Activated CD8-positive, alpha-beta memory T cell treated with anti-CD3 and anti-CD28 coated beads, Interleukin-2, amount 50 U/mL, for 24 hours (primary cell): ENCODE data around the gene TSPAN17.
"Not testable (repeated sequence)": the region's sequence is repeated elsewhere in the genome, so short reads cannot be mapped to it uniquely, and the experiment has no call there.

Source experiments
- DNase-seq: peaks from one replicate; pipeline ENCODE4 v3.0.0-alpha.2; 2020; ENCODE audit errors: extremely low read depth

Gene TSPAN17, protein sequence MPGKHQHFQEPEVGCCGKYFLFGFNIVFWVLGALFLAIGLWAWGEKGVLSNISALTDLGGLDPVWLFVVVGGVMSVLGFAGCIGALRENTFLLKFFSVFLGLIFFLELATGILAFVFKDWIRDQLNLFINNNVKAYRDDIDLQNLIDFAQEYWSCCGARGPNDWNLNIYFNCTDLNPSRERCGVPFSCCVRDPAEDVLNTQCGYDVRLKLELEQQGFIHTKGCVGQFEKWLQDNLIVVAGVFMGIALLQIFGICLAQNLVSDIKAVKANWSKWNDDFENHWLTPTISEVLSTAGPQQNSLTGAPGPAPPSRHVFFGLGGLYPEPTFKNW

DNA sequence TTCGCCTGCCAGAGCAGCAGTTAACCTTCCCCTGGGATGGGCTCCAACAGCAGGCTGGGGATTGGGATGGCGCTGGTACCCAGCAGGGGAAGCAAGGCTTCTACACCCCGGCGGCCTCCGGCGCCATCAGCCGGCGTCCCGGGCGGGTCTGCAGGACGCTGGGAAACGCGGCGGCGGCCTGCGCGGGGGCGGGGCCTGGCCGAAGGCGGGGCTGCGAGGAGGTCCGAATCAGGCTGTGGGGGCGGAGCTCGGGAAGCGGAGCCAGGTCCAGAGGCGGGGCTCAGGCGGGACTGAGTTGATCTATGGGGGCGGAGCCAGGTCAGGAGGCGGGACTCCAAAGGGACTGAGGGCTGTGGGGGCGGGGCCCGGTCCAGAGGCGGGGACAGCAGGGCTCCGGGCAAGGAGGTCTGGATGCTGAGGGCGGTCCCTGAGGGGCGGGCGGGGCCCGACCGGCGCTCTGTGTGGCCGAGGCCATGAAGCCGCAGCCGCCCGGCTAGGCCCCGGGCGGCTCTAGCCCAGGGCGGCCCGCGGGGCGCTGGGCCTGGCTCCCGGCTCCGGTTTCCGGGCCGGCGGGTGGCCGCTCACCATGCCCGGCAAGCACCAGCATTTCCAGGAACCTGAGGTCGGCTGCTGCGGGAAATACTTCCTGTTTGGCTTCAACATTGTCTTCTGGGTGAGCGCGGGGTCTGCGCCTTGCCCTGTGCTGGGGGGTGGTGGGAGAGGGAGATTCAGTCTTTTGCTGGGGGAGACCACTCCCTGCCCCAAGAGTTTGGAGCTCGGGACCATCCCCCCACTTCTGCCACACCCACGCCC, at the start of gene TSPAN17:
TSS of gene TSPAN17 (plus strand) at position 455 of the 813 bp plus-strand sequence. CDS start at position 587, 132 bp downstream.
- peak; percentile 99 for DNase-seq

DNA sequence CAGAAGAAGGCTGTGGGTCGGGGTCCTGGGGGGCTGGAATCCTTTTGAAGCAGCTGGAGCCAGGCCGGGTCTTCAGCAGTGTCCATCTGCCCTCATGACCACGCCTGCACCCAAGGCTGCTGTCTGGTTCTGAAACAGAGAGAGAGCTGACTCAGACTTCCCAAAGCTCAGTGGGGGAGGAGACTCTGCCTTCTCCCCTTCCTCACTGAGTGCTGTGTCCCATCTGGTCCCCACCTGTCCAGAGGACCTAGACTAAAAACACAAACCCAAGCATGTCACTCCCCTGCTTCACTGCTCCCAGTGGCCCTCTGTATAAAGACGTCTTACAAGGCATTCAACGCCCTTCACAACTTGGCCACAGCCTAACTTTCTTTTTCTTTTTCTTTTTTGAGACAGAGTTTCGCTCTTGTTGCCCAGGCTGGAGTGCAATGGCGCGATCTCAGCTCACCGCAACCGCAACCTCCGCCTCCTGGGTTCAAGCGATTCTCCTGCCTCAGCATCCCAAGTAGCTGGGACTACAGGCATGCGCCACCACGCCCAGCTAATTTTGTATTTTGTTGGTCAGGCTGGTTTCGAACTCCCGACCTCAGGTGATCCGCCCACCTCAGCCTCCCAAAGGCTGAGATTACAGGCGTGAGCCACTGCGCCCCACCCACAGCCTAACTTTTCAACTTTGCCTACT, 47.4 kb upstream of the TSPAN17 start:
- DNase-seq = not testable (repeated sequence)

DNA sequence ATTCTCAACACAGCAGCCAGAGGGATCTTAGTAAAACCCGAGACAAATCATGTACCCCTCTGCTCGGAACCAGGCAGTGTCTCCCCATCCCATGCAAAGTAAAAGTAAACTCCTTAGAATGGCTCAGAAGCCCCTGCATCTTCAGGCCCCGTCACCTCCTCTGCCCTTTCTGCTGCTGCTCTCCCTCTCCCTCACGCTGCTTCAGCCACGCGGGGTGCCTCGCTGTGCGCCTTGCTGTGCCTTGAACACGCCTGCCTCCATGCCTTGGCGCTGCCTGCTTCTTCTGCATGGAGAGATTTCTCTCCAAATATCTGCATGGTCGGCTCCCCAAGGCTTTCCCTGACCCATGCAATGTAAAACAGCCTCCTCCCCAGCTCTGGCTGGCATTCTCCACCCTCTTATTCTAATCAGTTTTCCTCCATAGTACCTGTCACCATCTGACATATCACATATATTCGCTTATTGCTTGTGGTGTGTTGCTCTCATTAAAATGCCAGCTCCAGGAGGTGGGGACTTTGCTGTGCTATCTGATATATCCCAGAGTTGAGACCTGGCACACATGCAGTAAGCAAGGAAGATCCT, 45.3 kb upstream of the TSPAN17 start:
- no peak for DNase-seq

DNA sequence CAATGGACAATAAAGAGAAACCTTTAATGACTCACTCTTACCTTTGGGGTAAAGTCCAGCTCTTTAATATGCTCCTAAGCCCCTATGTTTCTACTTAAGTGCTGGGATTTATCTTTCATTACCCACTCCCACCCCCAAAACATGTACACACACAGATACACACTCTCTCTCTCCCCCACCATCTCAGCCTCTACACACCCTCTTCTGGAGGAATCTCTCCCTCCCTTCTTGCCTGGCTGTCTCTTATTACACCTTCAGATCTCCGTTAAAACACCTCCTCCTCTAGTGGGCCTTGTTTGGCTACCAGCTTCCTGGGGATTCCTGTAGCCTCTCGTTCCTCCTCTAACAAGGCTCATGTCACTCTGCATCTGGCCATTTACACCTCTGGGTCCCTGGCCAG, 44.2 kb upstream of the TSPAN17 start:
- DNase-seq = no peak

DNA sequence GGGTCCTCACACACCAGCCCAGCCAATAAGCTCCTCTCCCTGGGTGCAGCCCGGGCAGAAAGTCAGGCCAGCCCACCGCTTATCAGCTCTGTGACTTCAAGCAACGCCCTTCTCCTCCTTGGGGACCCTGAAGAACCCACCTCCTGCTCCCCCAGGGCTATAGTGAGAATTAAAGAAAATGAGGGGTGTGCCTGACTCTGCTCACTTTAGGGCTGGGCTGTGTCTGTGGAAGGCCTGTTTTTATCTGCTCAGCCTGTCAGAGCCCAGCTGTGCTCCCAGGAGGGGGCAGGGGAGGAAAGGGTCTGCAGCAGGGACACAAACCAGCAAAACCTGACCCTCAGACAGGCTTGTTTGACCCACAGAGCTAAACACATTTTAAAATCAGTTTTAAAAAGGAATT, 41.3 kb upstream of the TSPAN17 start:
- DNase-seq = no peak

DNA sequence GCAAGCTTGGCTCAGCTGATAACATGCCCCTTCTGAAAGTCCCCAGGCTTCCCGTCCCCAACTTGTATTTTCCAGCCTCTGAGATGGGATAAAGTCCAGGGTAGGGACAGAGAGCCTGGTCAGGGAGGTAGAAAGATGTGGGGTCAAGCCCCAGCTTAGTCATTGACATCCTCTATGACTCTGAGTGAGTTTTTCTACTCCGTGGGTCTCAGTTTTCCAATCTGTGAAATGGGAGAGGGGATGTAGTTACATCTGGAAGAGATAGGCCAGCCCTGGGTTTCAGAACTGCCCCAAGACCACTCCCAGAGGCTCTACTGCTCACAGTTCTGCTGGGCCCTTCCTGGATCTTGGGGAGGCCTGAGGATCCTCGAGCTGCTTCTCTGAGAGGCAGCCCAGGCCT, 40.4 kb upstream of the TSPAN17 start:
- DNase-seq = no peak

DNA sequence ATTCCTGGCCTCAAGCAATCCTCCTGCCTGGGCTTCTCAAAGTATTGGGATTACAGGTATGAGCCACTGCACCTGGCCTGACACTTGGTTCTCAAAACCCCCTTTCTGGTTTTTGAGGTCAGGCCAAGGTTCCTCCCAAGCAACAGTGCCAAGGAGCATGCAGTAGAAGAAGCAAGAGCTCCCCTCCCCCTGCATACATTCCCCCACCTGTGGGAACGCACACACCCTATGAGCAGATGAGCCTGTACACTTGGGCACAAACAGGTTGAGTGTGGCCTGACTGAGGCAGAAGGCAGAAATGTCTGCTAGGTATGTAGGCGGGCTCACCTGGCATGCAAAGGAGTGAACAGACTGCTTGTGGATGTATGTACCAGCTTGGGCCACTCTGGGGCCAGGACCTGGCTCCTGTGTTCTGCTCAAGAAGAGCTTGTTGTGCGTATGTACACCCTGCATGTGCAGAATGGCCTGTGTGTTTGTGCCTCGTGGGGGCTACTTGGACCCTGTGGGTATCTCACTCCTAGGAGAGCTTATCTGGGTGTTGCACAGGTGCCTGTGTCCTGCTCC, 39.1 kb upstream of the TSPAN17 start:
- no peak for DNase-seq

DNA sequence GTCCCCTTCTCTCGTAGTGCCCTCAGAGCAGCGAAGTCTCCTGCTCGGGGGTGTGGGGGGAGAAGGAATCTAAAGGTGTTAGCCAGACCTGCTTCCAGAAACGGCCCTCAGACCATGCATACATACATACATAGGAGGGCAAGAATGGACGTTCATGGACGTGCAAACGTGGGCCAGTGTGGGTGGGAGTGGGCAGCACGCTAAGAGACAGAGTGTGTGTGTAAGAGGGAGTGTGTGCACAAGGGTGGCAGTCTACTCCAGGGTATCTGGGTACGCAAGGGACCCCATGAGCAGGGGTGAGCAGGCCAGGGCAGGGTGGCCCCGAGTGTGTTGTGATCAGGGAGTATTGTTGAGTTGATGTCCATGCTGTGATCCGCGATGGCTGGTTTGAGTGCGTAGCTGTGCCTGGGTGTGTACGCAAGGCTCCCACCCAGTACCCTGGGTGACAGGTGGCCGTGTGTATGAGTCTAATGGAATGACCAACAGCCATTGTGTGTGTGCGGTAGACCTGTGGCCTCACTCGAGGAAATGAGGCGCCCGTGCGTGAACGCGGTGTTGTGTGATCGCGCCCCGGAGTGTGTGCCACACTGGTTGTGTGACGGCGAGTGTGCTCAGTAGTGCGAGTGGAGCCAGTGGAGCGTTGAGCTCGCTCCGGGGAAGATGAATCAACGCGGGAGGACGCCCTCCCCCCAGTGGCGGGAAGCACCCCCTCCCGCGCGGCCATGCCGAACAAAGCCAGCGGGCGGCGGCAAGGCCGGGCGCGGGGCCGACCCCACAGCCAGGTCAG, 38.2 kb upstream of the TSPAN17 start:
- DNase-seq = no peak

DNA sequence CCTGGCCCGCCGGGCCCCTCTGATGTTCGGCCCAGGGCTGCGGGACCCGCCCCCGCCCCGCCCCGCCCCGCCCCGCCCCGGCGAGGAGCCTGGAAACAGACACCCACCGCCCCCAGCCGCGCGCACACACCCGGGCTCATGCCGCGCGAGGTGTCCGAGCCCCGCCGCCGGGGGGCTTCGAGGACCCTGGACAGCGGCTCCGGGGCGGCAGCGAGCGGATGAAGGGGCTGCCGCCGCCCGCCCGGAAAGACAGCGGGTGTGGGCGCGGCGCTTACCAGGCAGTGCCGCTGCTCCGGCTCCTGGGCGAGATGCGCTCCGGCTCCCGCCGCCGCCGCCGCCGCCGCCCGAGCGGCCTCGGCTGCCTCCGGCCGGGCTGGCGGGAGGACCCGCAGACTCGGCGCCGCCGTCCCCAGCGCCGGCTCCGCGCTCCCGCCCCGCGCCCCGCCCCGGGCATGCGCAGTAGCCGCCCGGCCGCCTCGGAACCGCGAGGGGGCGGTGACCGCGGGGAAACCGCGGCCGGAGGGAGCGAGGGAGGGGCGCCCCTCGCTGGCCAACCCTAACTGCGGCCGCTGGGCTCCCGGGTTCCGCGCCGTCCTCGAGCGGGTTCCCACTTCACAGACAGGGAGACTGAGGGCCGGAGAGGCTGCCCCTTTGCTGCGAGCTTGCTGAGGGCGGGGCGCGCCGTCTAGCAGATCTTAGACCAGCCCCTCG, 37.4 kb upstream of the TSPAN17 start, which contains the start of gene GPRIN1:
TSS of gene GPRIN1 (minus strand) at position 433 of the 711 bp plus-strand sequence. CDS start 10,322 bp downstream, outside the sequence.
- DNase-seq = no peak

DNA sequence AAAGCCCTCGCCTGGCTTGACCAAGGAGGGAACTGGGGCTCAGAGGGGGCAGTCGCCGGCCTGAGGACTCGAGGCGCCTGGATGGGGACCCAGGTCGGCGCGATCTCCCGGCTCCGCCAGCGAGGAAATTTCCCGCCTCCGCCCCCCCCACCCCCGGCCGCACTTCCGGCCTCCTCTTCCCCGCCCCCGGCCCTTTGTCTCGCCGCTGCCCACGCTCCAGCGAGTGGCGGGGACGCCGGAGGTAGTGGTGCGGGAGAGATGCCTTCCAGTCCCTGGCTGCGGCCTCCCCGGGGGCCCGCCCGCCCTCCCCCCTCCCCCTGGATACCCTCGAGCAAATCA, 36.9 kb upstream of the TSPAN17 start:
- DNase-seq = no peak

DNA sequence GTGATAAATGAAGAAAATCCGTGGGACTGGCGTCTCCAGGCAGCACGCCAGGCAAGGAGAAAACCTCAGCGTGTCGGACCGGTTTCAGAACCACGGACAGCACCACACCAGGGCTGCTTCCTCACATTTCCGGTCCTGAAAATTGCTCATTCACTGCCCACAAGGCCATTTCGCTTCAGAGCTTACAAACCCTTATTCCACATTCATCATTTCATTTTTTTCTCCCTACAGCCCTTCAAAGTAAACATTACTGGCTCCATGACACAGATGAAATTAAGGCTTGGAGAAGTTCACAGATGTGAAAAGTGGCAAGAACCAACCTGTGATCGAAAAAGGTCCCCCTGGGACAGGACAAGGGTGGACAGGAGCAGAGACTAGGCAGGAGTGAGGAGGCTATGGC, 35.8 kb upstream of the TSPAN17 start:
- no peak for DNase-seq

DNA sequence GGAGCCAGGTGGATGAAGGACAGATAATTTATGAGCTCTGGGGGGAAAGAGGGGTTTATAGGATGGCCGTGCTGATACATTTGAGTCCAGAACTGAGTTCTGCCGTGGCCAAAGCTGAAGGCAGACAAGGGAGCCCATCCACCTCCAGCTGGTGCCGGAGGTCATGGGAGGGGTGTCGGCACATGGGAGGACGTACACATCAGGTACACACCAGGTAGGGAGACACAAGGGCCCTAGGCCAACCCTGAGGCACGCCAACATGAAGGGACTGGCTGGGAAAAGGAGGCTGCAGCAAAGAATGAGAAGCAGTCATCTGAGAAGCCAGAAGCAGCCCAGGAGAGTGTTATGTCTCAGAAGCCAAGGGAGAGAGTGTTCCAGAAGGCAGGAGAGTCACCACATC, 35.3 kb upstream of the TSPAN17 start:
- DNase-seq = no peak

DNA sequence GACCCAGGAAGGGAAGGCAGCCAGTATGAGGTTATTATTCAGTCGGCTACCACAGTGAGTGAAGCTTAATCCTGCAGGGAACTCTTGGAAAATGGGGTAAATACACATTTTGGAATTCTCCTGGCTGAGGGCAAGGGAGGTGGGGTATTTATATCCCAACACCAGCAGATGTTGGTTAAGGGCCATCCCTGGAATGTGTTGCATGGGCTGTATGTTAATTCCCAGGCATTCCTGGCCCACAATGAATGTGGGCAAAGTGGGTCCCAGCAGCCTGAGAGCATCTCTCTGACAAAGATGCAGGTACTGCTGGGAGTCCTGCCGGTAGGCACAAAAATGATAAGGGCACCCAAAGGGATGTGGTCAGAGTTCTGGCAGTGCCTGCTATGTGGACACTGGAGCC, 34.4 kb upstream of the TSPAN17 start:
- DNase-seq = no peak

DNA sequence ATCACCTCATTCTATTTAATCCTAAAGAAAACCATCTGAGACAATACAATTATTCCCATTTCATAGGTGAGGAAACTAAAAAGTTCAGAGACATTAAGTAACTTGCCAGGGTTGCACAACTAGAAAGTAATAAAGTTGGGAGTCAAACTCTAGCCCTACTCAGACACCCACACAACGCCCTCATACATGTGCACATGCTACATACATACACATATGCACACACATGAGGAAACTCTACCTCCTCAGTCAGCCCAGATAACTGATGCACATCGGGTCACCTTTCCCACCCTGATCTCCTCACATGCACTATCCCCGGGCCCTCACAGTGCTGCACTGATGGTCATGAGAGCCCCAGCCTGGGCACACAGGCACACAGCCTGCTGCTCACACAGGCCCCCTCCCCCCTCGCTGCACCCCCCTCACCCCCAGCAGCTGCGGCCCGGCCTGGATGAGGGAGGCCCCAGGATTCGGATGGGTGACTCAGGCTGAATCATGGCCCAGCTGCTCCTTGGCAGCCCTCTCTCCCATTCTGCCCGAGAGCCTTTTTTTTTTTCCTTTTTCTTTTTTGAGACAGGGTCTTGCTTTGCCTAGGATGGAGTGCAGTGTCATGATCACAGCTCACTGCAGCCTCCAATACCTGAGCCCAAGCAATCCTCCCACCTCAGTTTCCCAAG, 32.3 kb upstream of the TSPAN17 start:
- no peak for DNase-seq

DNA sequence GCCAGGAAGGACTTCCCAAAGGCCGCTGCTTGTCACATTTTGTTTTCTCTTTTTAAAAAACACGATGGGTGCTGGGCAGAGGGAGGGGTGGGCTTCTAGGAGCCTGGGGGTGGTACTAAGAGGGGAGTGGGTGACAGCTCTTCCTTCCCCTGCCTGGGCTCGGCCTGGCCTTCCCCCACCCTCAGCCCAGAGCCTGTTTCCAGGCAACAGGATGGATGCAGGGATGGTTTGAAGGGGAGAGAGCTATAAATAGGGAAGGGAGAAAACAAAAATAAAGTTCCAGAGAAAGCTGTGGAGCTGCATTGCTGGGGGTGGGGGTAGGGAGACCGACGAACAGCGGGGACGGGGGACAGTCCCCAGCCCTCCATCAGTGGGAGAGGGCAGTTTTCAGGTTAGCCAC, 30.8 kb upstream of the TSPAN17 start:
- no peak for DNase-seq

DNA sequence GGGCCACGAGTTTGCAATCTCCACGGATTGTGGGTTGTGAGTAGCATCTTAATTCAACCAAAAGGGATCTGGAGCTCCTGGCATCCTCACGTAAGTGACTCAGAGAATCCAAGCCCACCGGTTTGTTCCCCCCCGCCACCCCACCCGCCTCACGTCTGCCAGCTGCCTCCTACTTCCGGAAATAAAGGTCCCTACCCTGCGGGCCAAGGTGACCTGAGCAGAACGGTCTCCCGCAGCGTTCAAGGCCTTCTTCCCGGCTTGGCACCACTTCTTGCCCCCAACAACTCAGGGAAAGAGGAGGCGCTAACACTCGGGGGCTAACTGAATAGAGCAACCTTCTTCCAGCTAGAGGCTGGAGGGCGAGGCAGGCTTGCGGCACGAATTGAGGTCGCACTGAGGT, 28.5 kb upstream of the TSPAN17 start:
- DNase-seq = no peak

DNA sequence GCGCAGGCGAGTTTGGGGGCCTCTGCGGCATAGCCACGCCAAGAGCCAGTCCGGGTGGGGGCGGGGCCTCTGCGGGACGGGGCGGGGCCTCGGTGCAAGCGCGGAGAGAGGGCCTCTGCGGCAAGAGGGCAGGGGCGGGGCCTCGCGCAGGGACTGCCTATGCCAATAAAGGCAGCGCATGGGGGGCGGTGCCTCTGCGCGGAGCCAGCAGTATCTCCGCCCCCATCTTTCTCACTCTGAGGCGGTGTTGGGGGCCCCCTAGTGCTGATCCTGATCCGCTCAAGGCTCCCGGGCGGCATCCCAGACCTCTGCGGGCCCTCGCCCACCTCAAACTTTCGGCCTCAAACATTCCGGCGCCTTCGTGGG, 28.1 kb upstream of the TSPAN17 start:
- peak; percentile 65 for DNase-seq

DNA sequence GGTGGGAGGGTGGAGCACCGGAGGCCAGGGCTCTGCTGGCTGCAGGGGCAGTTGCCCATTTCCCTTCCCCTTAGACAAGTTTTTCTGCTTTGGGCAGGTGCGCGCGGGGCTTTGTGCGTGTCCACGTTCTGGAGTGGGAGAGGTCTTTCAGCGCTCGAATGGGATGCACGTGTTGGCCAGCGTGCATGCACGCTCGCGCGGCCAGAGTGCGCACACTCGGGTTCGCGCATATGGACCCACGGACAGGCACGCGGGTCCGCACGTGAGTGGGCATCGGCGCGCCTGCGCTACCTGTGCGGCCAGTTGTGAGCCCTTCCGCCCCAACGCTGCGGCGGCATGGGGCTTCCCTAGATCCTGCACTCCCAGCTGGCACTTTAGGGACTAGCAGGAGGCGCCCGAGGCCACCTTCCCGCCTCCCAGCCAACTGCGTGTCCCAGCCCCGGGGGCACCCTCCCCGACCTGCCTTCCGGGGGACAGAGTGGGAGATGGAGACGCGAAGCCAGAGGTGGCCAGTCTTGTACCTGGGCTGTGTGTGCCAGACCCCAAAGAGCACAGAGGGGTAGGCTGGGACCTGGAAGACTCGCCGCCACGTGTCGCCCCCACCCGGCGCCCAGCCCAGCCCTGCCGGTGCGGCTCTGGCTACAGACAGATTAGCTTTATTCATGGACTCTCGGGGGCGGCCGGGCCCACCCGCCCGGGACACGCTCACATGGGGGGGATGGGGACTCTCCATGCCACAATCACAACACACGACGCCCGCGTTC, 27.5 kb upstream of the TSPAN17 start:
- no peak for DNase-seq

DNA sequence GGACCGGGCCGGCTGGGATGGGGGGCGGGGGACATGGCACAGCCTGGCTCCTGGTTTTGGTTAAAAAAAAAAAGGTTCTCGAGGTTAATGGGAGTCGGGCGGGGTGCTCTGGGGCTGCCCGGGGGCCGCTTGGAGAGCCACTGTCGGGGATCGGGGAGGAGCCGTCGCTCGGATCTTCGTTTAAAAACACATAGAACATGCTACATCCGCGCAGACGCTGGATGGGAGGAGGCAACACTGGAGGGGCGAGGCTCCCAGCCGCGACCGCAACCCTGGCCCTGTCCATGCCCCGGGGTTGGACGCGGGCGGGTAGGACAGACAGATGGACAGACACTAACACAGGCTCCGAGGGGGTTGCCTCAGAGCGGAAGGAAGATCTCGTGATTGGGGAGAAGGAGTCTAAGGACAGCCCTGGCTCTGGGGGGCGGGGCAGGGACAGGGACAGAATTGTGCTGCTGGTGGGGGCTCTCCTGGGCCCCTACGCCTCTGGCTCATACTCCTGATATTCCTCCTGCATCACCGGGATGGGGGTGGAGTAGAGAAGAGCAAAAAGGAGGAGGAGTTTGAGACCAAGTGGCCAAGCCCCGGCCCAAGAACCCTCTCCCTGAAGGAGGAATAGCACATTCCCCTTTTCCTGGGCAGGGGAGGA, 26.8 kb upstream of the TSPAN17 start:
- DNase-seq = no peak
